OCI-LY3 (cell line): ENCODE measurements around the gene COPS4.
"Not testable (repeated sequence)": the region's sequence is repeated elsewhere in the genome, so short reads cannot be mapped to it uniquely, and the experiment has no call there.

Experiments
- H2AFZ ChIP-seq: fragments of 200-600, 300-600 bp; shearing (Covaris generic); 2 replicates; pipeline ENCODE4 v1.6.0; 2014; ENCODE audit warnings: antibody characterized with exemption, low read depth, low read length
- H3K27ac ChIP-seq: fragments of 200-600, 300-600 bp; sonication (generic); 2 replicates; pipeline ENCODE4 v1.5.1; 2014; ENCODE audit warnings: mild to moderate bottlenecking, low read length, moderate library complexity, mixed read lengths
- H3K27me3 ChIP-seq: fragments of 200-600, 300-600 bp; sonication (generic); 2 replicates; pipeline ENCODE4 v1.6.1; 2014; ENCODE audit warnings: low read depth, low read length, mixed read lengths
- H3K36me3 ChIP-seq: fragments of 200-600, 300-600 bp; sonication (generic); replicated peaks from 2 replicates; pipeline ENCODE3; 2014; ENCODE audit warnings: low read depth, low read length, mixed read lengths
- H3K4me1 ChIP-seq: fragments of 300-600, 200-600 bp; sonication (generic); 2 replicates; pipeline ENCODE4 v1.6.1; 2014; ENCODE audit warnings: low read length, mixed read lengths
- H3K4me2 ChIP-seq: fragments of 200-600, 300-600 bp; sonication (generic); 2 replicates; pipeline ENCODE4 v1.6.1; 2014; ENCODE audit warnings: low read length, mixed read lengths
- H3K4me3 ChIP-seq: fragments of 300-600, 200-600 bp; sonication (generic); 2 replicates; pipeline ENCODE4 v1.5.1; 2014; ENCODE audit warnings: antibody characterized with exemption, mild to moderate bottlenecking, low read length, moderate library complexity
- H3K79me2 ChIP-seq: fragments of 300-600, 200-600 bp; shearing (Covaris generic); 2 replicates; pipeline ENCODE4 v1.6.1; 2014; ENCODE audit warnings: mild to moderate bottlenecking, low read length, mixed read lengths
- H3K9ac ChIP-seq: fragments of 300-600, 200-600 bp; shearing (Covaris generic); 2 replicates; pipeline ENCODE4 v1.6.0; 2014; ENCODE audit warnings: mild to moderate bottlenecking, low read length, moderate library complexity
- H3K9me3 ChIP-seq: fragments of 200-600, 300-600 bp; shearing (Covaris generic); 2 replicates; pipeline ENCODE4 v1.6.1; 2014; ENCODE audit warnings: low read length, mixed read lengths; ENCODE audit not compliant: insufficient read depth
- H4K20me1 ChIP-seq: fragments of 200-600, 300-600 bp; sonication (generic); 2 replicates; pipeline ENCODE4 v1.6.1; 2016; ENCODE audit warnings: low read length, mixed read lengths; ENCODE audit not compliant: insufficient read depth
- CTCF ChIP-seq: fragments of 200-600, 300-600 bp; sonication (generic); IDR thresholded peaks from 2 replicates; pipeline ENCODE4 v1.5.1; 2014; ENCODE audit warnings: antibody characterized with exemption, low read length, low read depth
- EZH2phosphoT487 ChIP-seq: fragments of 200-600 bp; shearing (Covaris generic); IDR thresholded peaks from 2 replicates; pipeline ENCODE4 v1.6.1; 2018; ENCODE audit warnings: antibody characterized with exemption, mixed run types, low read depth

COPS4 gene

DNA sequence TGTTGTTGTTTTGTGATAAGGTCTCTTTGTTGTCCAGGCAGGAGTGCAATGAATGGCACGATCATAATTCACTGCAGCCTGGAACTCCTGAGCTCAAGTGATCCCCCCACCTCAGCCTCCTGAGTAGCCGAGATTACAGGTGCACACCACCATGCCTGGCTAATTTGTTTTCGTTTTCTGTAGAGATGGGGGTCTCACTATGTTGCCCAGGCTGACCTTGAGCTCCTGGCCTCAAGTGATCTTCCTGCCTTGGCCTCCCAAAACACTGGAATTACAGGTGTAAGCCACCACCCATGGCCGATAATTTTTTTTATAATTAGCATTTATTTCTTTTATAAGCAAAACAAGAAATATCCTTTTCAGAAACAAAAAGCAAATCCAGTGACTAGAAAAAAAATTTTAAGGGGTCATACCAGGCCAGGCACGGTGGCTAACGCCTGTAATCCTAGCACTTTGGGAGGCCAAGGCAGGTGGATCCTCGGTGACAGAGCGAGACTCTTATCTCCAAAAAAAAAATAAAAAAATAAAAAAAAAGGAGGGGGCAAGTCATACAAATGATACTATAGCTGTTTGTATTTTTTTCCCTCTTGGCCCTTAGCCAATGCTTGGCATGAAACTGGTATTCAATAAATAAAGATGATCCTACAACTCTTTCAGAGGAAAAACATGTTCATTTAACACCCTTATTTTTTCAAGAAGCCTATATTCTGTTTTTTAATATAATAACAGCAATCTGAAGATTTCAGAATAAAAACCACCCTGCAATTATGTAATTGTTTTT, 76.2 kb downstream of the COPS4 start:
- H3K4me3 ChIP-seq = peak overlapping the region; percentile 79; the same call in 1 of the 2 replicates

DNA sequence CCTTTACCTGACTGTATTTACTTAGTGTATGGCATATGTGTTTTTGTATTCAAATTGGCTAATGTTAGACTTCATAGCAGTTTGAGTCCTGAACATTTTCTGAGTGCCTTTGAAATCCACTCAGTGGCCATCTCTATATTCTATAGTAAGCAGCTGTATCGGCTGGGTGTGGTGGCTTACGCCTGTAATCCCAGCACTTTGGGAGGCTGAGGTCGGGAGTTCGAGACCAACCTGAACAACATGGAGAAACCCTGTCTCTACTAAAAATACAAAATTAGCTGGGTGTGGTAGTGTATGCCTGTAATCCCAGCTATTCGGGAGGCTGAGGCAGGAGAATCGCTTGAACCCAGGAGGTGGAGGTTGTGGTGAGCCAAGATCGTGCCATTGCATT, 76.8 kb downstream of the COPS4 start:
- not testable (repeated sequence) for H3K4me3 ChIP-seq, H3K9ac ChIP-seq, H4K20me1 ChIP-seq, H3K36me3 ChIP-seq, H3K79me2 ChIP-seq, H2AFZ ChIP-seq, H3K9me3 ChIP-seq, H3K27me3 ChIP-seq, H3K27ac ChIP-seq
- H3K4me1 ChIP-seq = peaks cover 43% of the 10 kb centered on the region
- peak overlapping the region; percentile 19; the same call in 1 of the 2 replicates for H3K4me2 ChIP-seq

More for the DNA sequence above, 76.2 kb downstream of the COPS4 start:
- Histone ChIP-seq H4K20me1 (no peaks in the 10 kb centered on the region), H3K79me2 (no peaks in the 10 kb centered on the region), H3K4me1 (peaks cover 43% of the 10 kb centered on the region), H3K4me2 (peak overlapping the region; percentile 91), H3K27ac (peak overlapping the region; percentile 70), H3K36me3 (no peaks in the 10 kb centered on the region), H2AFZ (peak overlapping the region; percentile 82), H3K9ac (no peak overlapping the region; the same call in 1 of the 2 replicates), H3K9me3 (no peaks in the 10 kb centered on the region), H3K27me3 (no peaks in the 10 kb centered on the region)
- TF ChIP-seq EZH2phosphoT487 = no peak
- TF ChIP-seq CTCF = no peak

GRCh38 chr4:83112231-83112630, 77.2 kb downstream of the COPS4 start:
- Histone ChIP-seq H2AFZ (0 out of 2 replicates have a peak overlapping the region, but pooled peaks have one; percentile 24), H3K27me3 (no peaks in the 10 kb centered on the region), H3K9me3 (no peaks in the 10 kb centered on the region), H4K20me1 (no peaks in the 10 kb centered on the region), H3K36me3 (no peaks in the 10 kb centered on the region), H3K4me1 (peaks cover 43% of the 10 kb centered on the region), H3K9ac (peak overlapping the region; percentile 2; the same call in 1 of the 2 replicates), H3K79me2 (no peaks in the 10 kb centered on the region), H3K4me2 (peak overlapping the region; percentile 46), H3K4me3 (0 out of 2 replicates have a peak overlapping the region, but pooled peaks have one; percentile 2), H3K27ac (peak overlapping the region; percentile 24; the same call in 1 of the 2 replicates)
- TF ChIP-seq EZH2phosphoT487 (no peak), CTCF (no peak)

- no peak for TF ChIP-seq EZH2phosphoT487
- TF ChIP-seq CTCF = no peak
- no peaks in the 10 kb centered on the region for H3K79me2 ChIP-seq
- H3K4me2 ChIP-seq = peak overlapping the region; percentile 46
- H3K4me1 ChIP-seq = peaks cover 43% of the 10 kb centered on the region
- H3K9me3 ChIP-seq = no peaks in the 10 kb centered on the region
- H4K20me1 ChIP-seq = no peaks in the 10 kb centered on the region
- 0 out of 2 replicates have a peak overlapping the region, but pooled peaks have one; percentile 2 for H3K4me3 ChIP-seq
- H3K36me3 ChIP-seq = no peaks in the 10 kb centered on the region
- H3K9ac ChIP-seq = peak overlapping the region; percentile 2; the same call in 1 of the 2 replicates
- peak overlapping the region; percentile 24; the same call in 1 of the 2 replicates for H3K27ac ChIP-seq
- H3K27me3 ChIP-seq = no peaks in the 10 kb centered on the region
- H2AFZ ChIP-seq = peak overlapping the region; percentile 24; the same call in 1 of the 2 replicates
Measured at GRCh38 chr4:83112678-83113428, 77.9 kb downstream of the COPS4 start.
